Measurements from ENCODE around the gene RNF213.

Gene RNF213

GRCh38 chr17:80287038-80287437 lies 26.4 kb downstream of the RNF213 start:
- Histone ChIP-seq H3K9ac (ENCODE audit: low read length) (no peak overlapping the region), H3K27me3 (ENCODE audit: control insufficient read depth, insufficient read depth, low read length) (no peaks in the 10 kb centered on the region), H3K36me3 (ENCODE audit: control insufficient read depth, insufficient read depth, low read length) (peaks cover 41% of the 10 kb centered on the region), H3K4me3 (ENCODE audit: low read depth, low read length) (no peak overlapping the region), H3K4me1 (ENCODE audit: control insufficient read depth, insufficient read depth, low read length) (peaks cover 5% of the 10 kb centered on the region; the same call in 1 of the 2 replicates), H3K9me3 (ENCODE audit: control insufficient read depth, insufficient read depth, low read depth, low read length) (no peaks in the 10 kb centered on the region), H3K27ac (ENCODE audit: low read depth, low read length) (no peak overlapping the region)

- no peak overlapping the region for H3K27ac ChIP-seq (ENCODE audit: low read depth, low read length)
- no peaks in the 10 kb centered on the region for H3K27me3 ChIP-seq (ENCODE audit: control insufficient read depth, insufficient read depth, low read length)
- peaks cover 4% of the 10 kb centered on the region; the same call in 1 of the 2 replicates for H3K4me1 ChIP-seq (ENCODE audit: control insufficient read depth, insufficient read depth, low read length)
- no peak overlapping the region for H3K9ac ChIP-seq (ENCODE audit: low read length)
- no peak overlapping the region for H3K4me3 ChIP-seq (ENCODE audit: low read depth, low read length)
- H3K9me3 ChIP-seq (ENCODE audit: control insufficient read depth, insufficient read depth, low read depth, low read length), result no peaks in the 10 kb centered on the region
- H3K36me3 ChIP-seq (ENCODE audit: control insufficient read depth, insufficient read depth, low read length), result peaks cover 47% of the 10 kb centered on the region
Measured at GRCh38 chr17:80287806-80288567, 27.3 kb downstream of the RNF213 start.

GRCh38 chr17:80289616-80290015 lies 29.0 kb downstream of the RNF213 start:
- Histone ChIP-seq H3K9me3 (ENCODE audit: control insufficient read depth, insufficient read depth, low read depth, low read length) (no peaks in the 10 kb centered on the region), H3K9ac (ENCODE audit: low read length) (no peak overlapping the region), H3K27ac (ENCODE audit: low read depth, low read length) (no peak overlapping the region), H3K4me1 (ENCODE audit: control insufficient read depth, insufficient read depth, low read length) (no peaks in the 10 kb centered on the region; the same call in 1 of the 2 replicates), H3K4me3 (ENCODE audit: low read depth, low read length) (no peak overlapping the region), H3K36me3 (ENCODE audit: control insufficient read depth, insufficient read depth, low read length) (peaks cover 57% of the 10 kb centered on the region), H3K27me3 (ENCODE audit: control insufficient read depth, insufficient read depth, low read length) (no peaks in the 10 kb centered on the region)

GRCh38 chr17:80290156-80290555 lies 29.5 kb downstream of the RNF213 start:
- H3K9me3 ChIP-seq (ENCODE audit: control insufficient read depth, insufficient read depth, low read depth, low read length), result no peaks in the 10 kb centered on the region
- no peaks in the 10 kb centered on the region; the same call in 1 of the 2 replicates for H3K4me1 ChIP-seq (ENCODE audit: control insufficient read depth, insufficient read depth, low read length)
- H3K27me3 ChIP-seq (ENCODE audit: control insufficient read depth, insufficient read depth, low read length), result no peaks in the 10 kb centered on the region
- peaks cover 63% of the 10 kb centered on the region for H3K36me3 ChIP-seq (ENCODE audit: control insufficient read depth, insufficient read depth, low read length)
- no peak overlapping the region for H3K9ac ChIP-seq (ENCODE audit: low read length)
- H3K4me3 ChIP-seq (ENCODE audit: low read depth, low read length), result no peak overlapping the region
- no peak overlapping the region for H3K27ac ChIP-seq (ENCODE audit: low read depth, low read length)

GRCh38 chr17:80291260-80291659 lies 30.6 kb downstream of the RNF213 start:
- Histone ChIP-seq H3K4me1 (ENCODE audit: control insufficient read depth, insufficient read depth, low read length) (no peaks in the 10 kb centered on the region; the same call in 1 of the 2 replicates), H3K4me3 (ENCODE audit: low read depth, low read length) (no peak overlapping the region), H3K27me3 (ENCODE audit: control insufficient read depth, insufficient read depth, low read length) (no peaks in the 10 kb centered on the region), H3K27ac (ENCODE audit: low read depth, low read length) (no peak overlapping the region), H3K9ac (ENCODE audit: low read length) (no peak overlapping the region), H3K9me3 (ENCODE audit: control insufficient read depth, insufficient read depth, low read depth, low read length) (no peaks in the 10 kb centered on the region), H3K36me3 (ENCODE audit: control insufficient read depth, insufficient read depth, low read length) (peaks cover 74% of the 10 kb centered on the region)

GRCh38 chr17:80291691-80292487 lies 31.2 kb downstream of the RNF213 start:
- H3K27me3 ChIP-seq (ENCODE audit: control insufficient read depth, insufficient read depth, low read length), result no peaks in the 10 kb centered on the region
- H3K4me3 ChIP-seq (ENCODE audit: low read depth, low read length), result no peak overlapping the region
- H3K4me1 ChIP-seq (ENCODE audit: control insufficient read depth, insufficient read depth, low read length), result no peaks in the 10 kb centered on the region; the same call in 1 of the 2 replicates
- H3K9ac ChIP-seq (ENCODE audit: low read length), result no peak overlapping the region
- peaks cover 80% of the 10 kb centered on the region for H3K36me3 ChIP-seq (ENCODE audit: control insufficient read depth, insufficient read depth, low read length)
- H3K27ac ChIP-seq (ENCODE audit: low read depth, low read length), result no peak overlapping the region
- no peaks in the 10 kb centered on the region for H3K9me3 ChIP-seq (ENCODE audit: control insufficient read depth, insufficient read depth, low read depth, low read length)

- H3K9me3 ChIP-seq (ENCODE audit: control insufficient read depth, insufficient read depth, low read depth, low read length), result no peaks in the 10 kb centered on the region
- H3K4me3 ChIP-seq (ENCODE audit: low read depth, low read length), result no peak overlapping the region
- H3K27ac ChIP-seq (ENCODE audit: low read depth, low read length), result no peak overlapping the region
- H3K9ac ChIP-seq (ENCODE audit: low read length), result no peak overlapping the region
- peaks cover 80% of the 10 kb centered on the region for H3K36me3 ChIP-seq (ENCODE audit: control insufficient read depth, insufficient read depth, low read length)
- no peaks in the 10 kb centered on the region for H3K27me3 ChIP-seq (ENCODE audit: control insufficient read depth, insufficient read depth, low read length)
- H3K4me1 ChIP-seq (ENCODE audit: control insufficient read depth, insufficient read depth, low read length), result no peaks in the 10 kb centered on the region; the same call in 1 of the 2 replicates
Measured at GRCh38 chr17:80292521-80292971, 31.9 kb downstream of the RNF213 start.

GRCh38 chr17:80294210-80294609 lies 33.6 kb downstream of the RNF213 start:
- H3K4me1 ChIP-seq (ENCODE audit: control insufficient read depth, insufficient read depth, low read length), result no peaks in the 10 kb centered on the region
- no peaks in the 10 kb centered on the region for H3K9me3 ChIP-seq (ENCODE audit: control insufficient read depth, insufficient read depth, low read depth, low read length)
- H3K27me3 ChIP-seq (ENCODE audit: control insufficient read depth, insufficient read depth, low read length), result no peaks in the 10 kb centered on the region
- H3K27ac ChIP-seq (ENCODE audit: low read depth, low read length), result no peak overlapping the region
- H3K4me3 ChIP-seq (ENCODE audit: low read depth, low read length), result no peak overlapping the region
- H3K36me3 ChIP-seq (ENCODE audit: control insufficient read depth, insufficient read depth, low read length), result peaks cover 79% of the 10 kb centered on the region
- no peak overlapping the region for H3K9ac ChIP-seq (ENCODE audit: low read length)

- H3K9ac ChIP-seq (ENCODE audit: low read length), result no peak overlapping the region
- H3K27ac ChIP-seq (ENCODE audit: low read depth, low read length), result no peak overlapping the region
- H3K4me3 ChIP-seq (ENCODE audit: low read depth, low read length), result no peak overlapping the region
- peaks cover 78% of the 10 kb centered on the region for H3K36me3 ChIP-seq (ENCODE audit: control insufficient read depth, insufficient read depth, low read length)
- no peaks in the 10 kb centered on the region for H3K27me3 ChIP-seq (ENCODE audit: control insufficient read depth, insufficient read depth, low read length)
- no peaks in the 10 kb centered on the region for H3K4me1 ChIP-seq (ENCODE audit: control insufficient read depth, insufficient read depth, low read length)
- no peaks in the 10 kb centered on the region for H3K9me3 ChIP-seq (ENCODE audit: control insufficient read depth, insufficient read depth, low read depth, low read length)
Measured at GRCh38 chr17:80294653-80295052, 34.0 kb downstream of the RNF213 start.

- peaks cover 78% of the 10 kb centered on the region for H3K36me3 ChIP-seq (ENCODE audit: control insufficient read depth, insufficient read depth, low read length)
Measured at GRCh38 chr17:80295146-80295545, 34.5 kb downstream of the RNF213 start.

GRCh38 chr17:80295559-80295958 lies 34.9 kb downstream of the RNF213 start:
- H3K4me3 ChIP-seq (ENCODE audit: low read depth, low read length), result no peak overlapping the region
- no peak overlapping the region for H3K9ac ChIP-seq (ENCODE audit: low read length)
- no peak overlapping the region for H3K27ac ChIP-seq (ENCODE audit: low read depth, low read length)
- peaks cover 78% of the 10 kb centered on the region for H3K36me3 ChIP-seq (ENCODE audit: control insufficient read depth, insufficient read depth, low read length)
- no peaks in the 10 kb centered on the region for H3K4me1 ChIP-seq (ENCODE audit: control insufficient read depth, insufficient read depth, low read length)
- H3K27me3 ChIP-seq (ENCODE audit: control insufficient read depth, insufficient read depth, low read length), result no peaks in the 10 kb centered on the region
- H3K9me3 ChIP-seq (ENCODE audit: control insufficient read depth, insufficient read depth, low read depth, low read length), result no peaks in the 10 kb centered on the region

More at GRCh38 chr17:80295146-80295545, 34.5 kb downstream of the RNF213 start:
- Histone ChIP-seq H3K4me3 (ENCODE audit: low read depth, low read length) (no peak overlapping the region), H3K27ac (ENCODE audit: low read depth, low read length) (no peak overlapping the region), H3K9me3 (ENCODE audit: control insufficient read depth, insufficient read depth, low read depth, low read length) (no peaks in the 10 kb centered on the region), H3K9ac (ENCODE audit: low read length) (no peak overlapping the region), H3K27me3 (ENCODE audit: control insufficient read depth, insufficient read depth, low read length) (no peaks in the 10 kb centered on the region), H3K4me1 (ENCODE audit: control insufficient read depth, insufficient read depth, low read length) (no peaks in the 10 kb centered on the region)

Measured in HUES6 (cell line).